Sigmoid colon (tissue), 4 donors: ENCODE results near the gene PSME3IP1.

ENCODE experiments used
- POLR2A ChIP-seq, 2 donors: fragments of 450-650 bp; IDR thresholded peaks; one replicate each; pipeline ENCODE4 v1.6.1; 2016; ENCODE audit warnings: antibody characterized with exemption in 2 of 2, mild to moderate bottlenecking in 2 of 2, moderate library complexity in 2 of 2
- POLR2AphosphoS5 ChIP-seq, 4 donors: sonication (generic); formaldehyde crosslinking; IDR thresholded peaks; one replicate each; pipeline ENCODE4 v1.6.1; 2017; ENCODE audit warnings: antibody characterized with exemption in 4 of 4
- TF ChIP-seq, protein P1 (sequence below), 4 experiments: fragments of 450-650 bp in 3 of 4; fragments of 200-600 bp in 1 of 4; IDR thresholded peaks; one replicate each; pipeline ENCODE4 v1.5.1; 2016 to 2019; ENCODE audit warnings: antibody characterized with exemption in 4 of 4, mild to moderate bottlenecking in 3 of 4, moderate library complexity in 2 of 4

DNA sequence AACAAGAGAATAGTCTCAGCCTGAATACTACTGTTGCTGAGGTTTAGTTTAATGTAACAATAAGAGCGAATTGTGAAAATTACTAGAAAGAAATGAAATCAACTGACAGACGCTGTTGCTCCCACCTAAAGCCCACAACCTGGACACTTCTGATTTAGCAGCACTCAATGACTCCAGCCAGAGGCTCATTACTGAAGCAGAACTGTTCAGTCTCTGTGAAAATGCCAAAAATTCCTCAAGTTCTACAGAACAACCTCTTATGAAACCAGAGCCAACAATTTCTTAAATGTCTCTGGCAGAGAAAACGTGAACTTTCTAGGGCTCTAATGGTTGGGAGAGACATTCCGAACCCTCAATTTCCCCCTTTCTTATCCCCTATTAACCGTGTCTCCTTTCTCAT lies 9.9 kb downstream of the PSME3IP1 start:
- TF ChIP-seq, protein P1, sequence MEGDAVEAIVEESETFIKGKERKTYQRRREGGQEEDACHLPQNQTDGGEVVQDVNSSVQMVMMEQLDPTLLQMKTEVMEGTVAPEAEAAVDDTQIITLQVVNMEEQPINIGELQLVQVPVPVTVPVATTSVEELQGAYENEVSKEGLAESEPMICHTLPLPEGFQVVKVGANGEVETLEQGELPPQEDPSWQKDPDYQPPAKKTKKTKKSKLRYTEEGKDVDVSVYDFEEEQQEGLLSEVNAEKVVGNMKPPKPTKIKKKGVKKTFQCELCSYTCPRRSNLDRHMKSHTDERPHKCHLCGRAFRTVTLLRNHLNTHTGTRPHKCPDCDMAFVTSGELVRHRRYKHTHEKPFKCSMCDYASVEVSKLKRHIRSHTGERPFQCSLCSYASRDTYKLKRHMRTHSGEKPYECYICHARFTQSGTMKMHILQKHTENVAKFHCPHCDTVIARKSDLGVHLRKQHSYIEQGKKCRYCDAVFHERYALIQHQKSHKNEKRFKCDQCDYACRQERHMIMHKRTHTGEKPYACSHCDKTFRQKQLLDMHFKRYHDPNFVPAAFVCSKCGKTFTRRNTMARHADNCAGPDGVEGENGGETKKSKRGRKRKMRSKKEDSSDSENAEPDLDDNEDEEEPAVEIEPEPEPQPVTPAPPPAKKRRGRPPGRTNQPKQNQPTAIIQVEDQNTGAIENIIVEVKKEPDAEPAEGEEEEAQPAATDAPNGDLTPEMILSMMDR (IDR thresholded peaks at IDR 0.05): no peak
- TF ChIP-seq POLR2A (IDR thresholded peaks at IDR 0.05) (no peak), POLR2AphosphoS5 (IDR thresholded peaks at IDR 0.05) (no peak)
